ENCODE data around the gene LRRC74A. TPM values are rescaled to one million over a fixed set of nuclear protein-coding genes. Genes with fewer than 3 reads are reported as not detected.
A peak's percentile ranks its signal among the peaks of the same experiment; 100 is the strongest.

The LRRC74A gene
- total and polyA plus RNA-seq, 2 experiments from 2014 or later = not detected

- Histone ChIP-seq H3K4me2 (no peak overlapping the region), H4K20me1 (replicated peaks; ENCODE audit: insufficient read depth) (no peaks in the 10 kb centered on the region), H3K79me2 (replicated peaks; ENCODE audit: insufficient read depth) (no peaks in the 10 kb centered on the region), H3K36me3 (ENCODE audit: insufficient read depth) (no peaks in the 10 kb centered on the region), H3F3A (replicated peaks; ENCODE audit: low read depth) (no peaks in the 10 kb centered on the region), H2AFZ (peak overlapping the region; percentile 96), H3K4me1 (ENCODE audit: insufficient read depth) (peaks cover 20% of the 10 kb centered on the region), H3K4me3 (no peak overlapping the region), H3K27ac (ENCODE audit: low read depth) (no peak overlapping the region), H3K27me3 (ENCODE audit: insufficient read depth) (no peaks in the 10 kb centered on the region), H3K9me2 (ENCODE audit: insufficient read depth) (no peaks in the 10 kb centered on the region; the same call in 1 of the 2 replicates)
- Mint-ChIP-seq H3K27me3 (ENCODE audit: insufficient read depth, low read depth, poor library complexity) (peaks cover 7% of the 10 kb centered on the region), H3K4me1 (peaks cover 26% of the 10 kb centered on the region), H3K9me3 (no peaks in the 10 kb centered on the region), H3K36me3 (ENCODE audit: low read depth) (no peaks in the 10 kb centered on the region), H3K27ac (no peak overlapping the region), H3K4me3 (no peak overlapping the region)
- no peak for ATAC-seq
- TF ChIP-seq ZNF462 (CRISPR knock-in tag; IDR thresholded peaks at IDR 0.05) (no peak), STAT1 (IDR thresholded peaks at IDR 0.05; ENCODE audit: unreplicated experiment) (no peak), REST (IDR thresholded peaks at IDR 0.05; ENCODE audit: unreplicated experiment) (no peak), CREB1 (CRISPR knock-in tag; IDR thresholded peaks at IDR 0.05; ENCODE audit: low read depth) (no peak), EZH2 (IDR thresholded peaks at IDR 0.05; ENCODE audit: low read depth, unreplicated experiment) (no peak), EZH2phosphoT487 (IDR thresholded peaks at IDR 0.05; ENCODE audit: unreplicated experiment) (no peak), ZNF114 (CRISPR knock-in tag; IDR thresholded peaks at IDR 0.05) (no peak), NANOG (IDR thresholded peaks at IDR 0.05; ENCODE audit: borderline replicate concordance) (no peak), ZNF331 (CRISPR knock-in tag; IDR thresholded peaks at IDR 0.05; ENCODE audit: low read depth) (no peak), CTCF (conservative IDR thresholded peaks at IDR 0.05; ENCODE audit: low read depth in 2 of 2) (no peak), ETS1 (IDR thresholded peaks at IDR 0.05) (no peak), JUNB (IDR thresholded peaks at IDR 0.05; ENCODE audit: unreplicated experiment) (no peak), POLR2AphosphoS5 (IDR thresholded peaks at IDR 0.05; ENCODE audit: low read depth) (no peak)
- DNase-seq (ENCODE audit: low spot score) = no peak
Observed at GRCh38 chr14:76830556-76830955, 4.3 kb downstream of the LRRC74A start.
